HCT116 (cell line): ENCODE results near the gene MORN5. TPM values are rescaled to one million over a fixed set of nuclear protein-coding genes. Genes with fewer than 3 reads are reported as not detected.

ENCODE experiments used
- ATAC-seq: fragments of 200-7000 bp; cut with Tn5 transposase; 2 replicates; pipeline ENCODE4 v1.9.1; 2020; ENCODE audit warnings: mild to moderate bottlenecking, moderate library complexity
- BruUV-seq: library from RNA; stranded (reverse); fragments of 400-500 nt; replicated peaks from 2 replicates; lab custom pipeline; 2021; lab: Mats Ljungman, UMichigan
- CTCF ChIA-PET: fragments of 300-600 bp; sonication (Branson Sonifier 250); formaldehyde crosslinking; loops from one replicate; lab custom pipeline; 2021; ENCODE audit warnings: antibody characterized with exemption; lab: Charles Lee
- POLR2A ChIA-PET: fragments of 300-600, 350-600 bp; sonication (Branson Sonifier 250); formaldehyde crosslinking; loops from one replicate; lab custom pipeline; 2021; ENCODE audit warnings: antibody characterized with exemption; lab: Charles Lee
- RAD21 ChIA-PET, 2 experiments: fragments of 300-600 bp; sonication (Branson Sonifier 250); formaldehyde crosslinking; loops; one replicate each; lab custom pipeline; 2023; ENCODE audit warnings: low total read pairs in 2 of 2; ENCODE audit not compliant: uncharacterized antibody in 2 of 2, unreplicated experiment in 2 of 2, low non-redundant PET in 1 of 2; lab: Charles Lee
- DNase-seq: peaks from one replicate; pipeline ENCODE4 v3.0.0-alpha.2; 2010; ENCODE audit warnings: low read depth, low spot score
- H2AFZ ChIP-seq: fragments of 200-600 bp; shearing (Covaris generic), sonication (generic); 2 replicates; pipeline ENCODE4 v1.6.1; 2017; ENCODE audit warnings: low read depth, mixed run types, mixed read lengths, antibody characterized with exemption, low read length; ENCODE audit not compliant: poor library complexity, severe bottlenecking
- H3K27ac ChIP-seq: 2 replicates; pipeline ENCODE4 v1.5.1; 2012; ENCODE audit warnings: low read depth, low read length
- H3K27me3 ChIP-seq: fragments of 200-600 bp; sonication (generic); 2 replicates; pipeline ENCODE4 v1.6.1; 2016; ENCODE audit warnings: mixed run types, low read length, mixed read lengths; ENCODE audit not compliant: insufficient read depth
- H3K36me3 ChIP-seq, 2 experiments: fragments of 200-500 bp in 1 of 2; fragments of 200-600 bp in 1 of 2; sonication (Bioruptor generic) in 1 of 2; sonication (generic) in 1 of 2; 2 replicates each; pipeline versions ENCODE4 v1.5.1 to v1.6.1; 2014 to 2016; ENCODE audit warnings: low read length in 2 of 2, inconsistent platforms in 1 of 2, mixed read lengths in 1 of 2, mixed run types in 1 of 2; ENCODE audit not compliant: insufficient read depth in 2 of 2, control insufficient read depth in 1 of 2
- H3K4me1 ChIP-seq, 2 experiments: fragments of 200-600 bp in 1 of 2; sonication (generic) in 1 of 2; 2 replicates each; pipeline versions ENCODE4 v1.5.1 to v1.6.1; 2012 to 2017; ENCODE audit warnings: low read length in 2 of 2, inconsistent platforms in 1 of 2, mild to moderate bottlenecking in 1 of 2, mixed read lengths in 1 of 2, mixed run types in 1 of 2, moderate library complexity in 1 of 2; ENCODE audit not compliant: insufficient read depth in 2 of 2, control insufficient read depth in 1 of 2
- H3K4me2 ChIP-seq: fragments of 200-600 bp; sonication (generic); 2 replicates; pipeline ENCODE4 v1.6.1; 2017; ENCODE audit warnings: mixed run types, low read length, mixed read lengths
- H3K4me3 ChIP-seq, 2 experiments: fragments of 200-600 bp in 1 of 2; sonication (generic) in 1 of 2; replicated peaks in 1 of 2; 2 replicates each; pipeline ENCODE4 v1.5.1; 2011 to 2016; ENCODE audit warnings: low read length in 2 of 2, control low read depth in 1 of 2, low read depth in 1 of 2, mild to moderate bottlenecking in 1 of 2, mixed read lengths in 1 of 2, mixed run types in 1 of 2
- H3K79me2 ChIP-seq: fragments of 200-600 bp; sonication (generic); 2 replicates; pipeline ENCODE4 v1.6.1; 2017; ENCODE audit warnings: mild to moderate bottlenecking, mixed run types, low read length, moderate library complexity, mixed read lengths; ENCODE audit not compliant: insufficient read depth
- H3K9ac ChIP-seq: fragments of 200-600 bp; sonication (generic); 2 replicates; pipeline ENCODE4 v1.6.1; 2016; ENCODE audit warnings: low read length, mixed read lengths
- H3K9me2 ChIP-seq: fragments of 200-600 bp; sonication (generic), shearing (Covaris generic); 2 replicates; pipeline ENCODE4 v1.6.1; 2017; ENCODE audit warnings: mixed run types, mild to moderate bottlenecking, moderate library complexity; ENCODE audit not compliant: insufficient read depth
- H3K9me3 ChIP-seq, 2 experiments: fragments of 200-500 bp in 1 of 2; fragments of 200-600 bp in 1 of 2; sonication (Bioruptor generic) in 1 of 2; sonication (generic) in 1 of 2; 2 replicates each; pipeline ENCODE4 v1.6.1; 2014 to 2017; ENCODE audit warnings: low read length in 2 of 2, mixed read lengths in 2 of 2, inconsistent platforms in 1 of 2, low read depth in 1 of 2, mild to moderate bottlenecking in 1 of 2, mixed run types in 1 of 2, moderate library complexity in 1 of 2; ENCODE audit not compliant: control insufficient read depth in 1 of 2, insufficient read depth in 1 of 2
- H4K20me1 ChIP-seq: fragments of 200-600 bp; sonication (generic), shearing (Covaris generic); 2 replicates; pipeline ENCODE4 v1.6.1; 2017; ENCODE audit warnings: mixed run types, mild to moderate bottlenecking, moderate library complexity; ENCODE audit not compliant: insufficient read depth
- CTCF ChIP-seq, 3 experiments: fragments of 200-600 bp in 1 of 3; sonication (generic) in 1 of 3; IDR thresholded peaks in 2 of 3; conservative IDR thresholded peaks in 1 of 3; 2 replicates each; pipeline ENCODE4 v1.5.1; 2012 to 2017; ENCODE audit warnings: low read depth in 2 of 3, low read length in 2 of 3, antibody characterized with exemption in 1 of 3, borderline replicate concordance in 1 of 3, control low read depth in 1 of 3, mild to moderate bottlenecking in 1 of 3, mixed read lengths in 1 of 3, mixed run types in 1 of 3, moderate library complexity in 1 of 3; ENCODE audit not compliant: insufficient read depth in 1 of 3
- EGR1 ChIP-seq: IDR thresholded peaks from 2 replicates; pipeline ENCODE4 v1.6.1; 2012; ENCODE audit warnings: low read depth
- POLR2A ChIP-seq: IDR thresholded peaks from 2 replicates; pipeline ENCODE4 v1.7.0; 2011; ENCODE audit warnings: borderline replicate concordance; ENCODE audit not compliant: insufficient read depth, insufficient read length; ENCODE audit errors: extremely low read depth
- RAD21 ChIP-seq: IDR thresholded peaks from 2 replicates; pipeline ENCODE4 v1.6.1; 2012; ENCODE audit warnings: low read depth, mild to moderate bottlenecking
- SRF ChIP-seq: IDR thresholded peaks from 2 replicates; pipeline ENCODE4 v1.6.1; 2012; ENCODE audit warnings: low read depth
- YY1 ChIP-seq: IDR thresholded peaks from 2 replicates; pipeline ENCODE4 v1.6.1; 2011; ENCODE audit warnings: low read length, low read depth, moderate library complexity, mild to moderate bottlenecking; ENCODE audit not compliant: insufficient replicate concordance; ENCODE audit errors: extremely low read depth
- intact Hi-C: fragments of 100-400 bp; cut with micrococcal nuclease; formaldehyde crosslinking; loops from 2 replicates; pipeline ENCODE4 v1.10.0; 2022
- total RNA-seq: library from RNA; stranded (reverse); gene quantifications from one replicate; pipeline ENCODE4 v1.2.1, GENCODE V29; 2021; ENCODE audit not compliant: unreplicated experiment
- TF ChIP-seq, protein P1 (sequence below): IDR thresholded peaks from 2 replicates; pipeline ENCODE4 v1.6.1; 2011; ENCODE audit warnings: mild to moderate bottlenecking, low read length, moderate library complexity; ENCODE audit not compliant: insufficient replicate concordance; ENCODE audit errors: extremely low read depth

Gene MORN5
- total RNA-seq, 1 experiment from 2014 or later, result not detected

GRCh38 chr9:122226758-122227574 is 67.3 kb downstream of the MORN5 start:
- Histone ChIP-seq H3K9ac (no peak overlapping the region), H3K36me3 (no peaks in the 10 kb centered on the region), H2AFZ (no peak overlapping the region), H3K4me1 (peaks cover 0 to 6% of the 10 kb centered on the region in 2 experiments; a peak in 1 of 4 replicates), H3K9me2 (no peaks in the 10 kb centered on the region), H3K27ac (no peak overlapping the region), H3K27me3 (peaks cover 13% of the 10 kb centered on the region; the same call in 1 of the 2 replicates), H3K79me2 (no peaks in the 10 kb centered on the region), H3K9me3 (no peaks in the 10 kb centered on the region), H3K4me2 (no peak overlapping the region), H4K20me1 (no peaks in the 10 kb centered on the region), H3K4me3 (no peak overlapping the region)
- BruUV-seq, result no TSS peak
- CTCF ChIA-PET, result no interaction called here
- no peak for DNase-seq
- RAD21 ChIA-PET, result no interaction called here
- ATAC-seq, result no peak
- intact Hi-C loops, result no loop called here
- TF ChIP-seq, protein P1, sequence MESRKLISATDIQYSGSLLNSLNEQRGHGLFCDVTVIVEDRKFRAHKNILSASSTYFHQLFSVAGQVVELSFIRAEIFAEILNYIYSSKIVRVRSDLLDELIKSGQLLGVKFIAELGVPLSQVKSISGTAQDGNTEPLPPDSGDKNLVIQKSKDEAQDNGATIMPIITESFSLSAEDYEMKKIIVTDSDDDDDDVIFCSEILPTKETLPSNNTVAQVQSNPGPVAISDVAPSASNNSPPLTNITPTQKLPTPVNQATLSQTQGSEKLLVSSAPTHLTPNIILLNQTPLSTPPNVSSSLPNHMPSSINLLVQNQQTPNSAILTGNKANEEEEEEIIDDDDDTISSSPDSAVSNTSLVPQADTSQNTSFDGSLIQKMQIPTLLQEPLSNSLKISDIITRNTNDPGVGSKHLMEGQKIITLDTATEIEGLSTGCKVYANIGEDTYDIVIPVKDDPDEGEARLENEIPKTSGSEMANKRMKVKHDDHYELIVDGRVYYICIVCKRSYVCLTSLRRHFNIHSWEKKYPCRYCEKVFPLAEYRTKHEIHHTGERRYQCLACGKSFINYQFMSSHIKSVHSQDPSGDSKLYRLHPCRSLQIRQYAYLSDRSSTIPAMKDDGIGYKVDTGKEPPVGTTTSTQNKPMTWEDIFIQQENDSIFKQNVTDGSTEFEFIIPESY, result no peak
- TF ChIP-seq RAD21 (no peak), EGR1 (no peak), SRF (no peak), YY1 (no peak), POLR2A (no peak), CTCF (IDR thresholded peaks at IDR 0.05 in 2 of 3, conservative IDR thresholded peaks at IDR 0.05 in 1 of 3; ENCODE audit: borderline replicate concordance in 1 of 3, insufficient read depth in 1 of 3, low read depth in 2 of 3, low read length in 2 of 3) (no peak)
- POLR2A ChIA-PET, result no interaction called here
